Measurements from ENCODE around the gene GRPR. TPM values are rescaled to one million over a fixed set of nuclear protein-coding genes. Genes with fewer than 3 reads are reported as not detected.

The GRPR gene
- total RNA-seq, 4 donors from 2014 or later, result not detected

- 87% methylated on average over 3 of the region's 3 CpGs for WGBS
- Histone ChIP-seq H3K9me3 (no peaks in the 10 kb centered on the region), H3K36me3 (no peaks in the 10 kb centered on the region), H3K27me3 (no peaks in the 10 kb centered on the region), H3K4me3 (no peak overlapping the region), H3K4me1 (no peaks in the 10 kb centered on the region), H3K27ac (no peak overlapping the region)
- no peak for DNase-seq (ENCODE audit: low spot score in 2 of 2)
- no peak for TF ChIP-seq POLR2AphosphoS5 (IDR thresholded peaks at IDR 0.05)
- TF ChIP-seq, protein P1, sequence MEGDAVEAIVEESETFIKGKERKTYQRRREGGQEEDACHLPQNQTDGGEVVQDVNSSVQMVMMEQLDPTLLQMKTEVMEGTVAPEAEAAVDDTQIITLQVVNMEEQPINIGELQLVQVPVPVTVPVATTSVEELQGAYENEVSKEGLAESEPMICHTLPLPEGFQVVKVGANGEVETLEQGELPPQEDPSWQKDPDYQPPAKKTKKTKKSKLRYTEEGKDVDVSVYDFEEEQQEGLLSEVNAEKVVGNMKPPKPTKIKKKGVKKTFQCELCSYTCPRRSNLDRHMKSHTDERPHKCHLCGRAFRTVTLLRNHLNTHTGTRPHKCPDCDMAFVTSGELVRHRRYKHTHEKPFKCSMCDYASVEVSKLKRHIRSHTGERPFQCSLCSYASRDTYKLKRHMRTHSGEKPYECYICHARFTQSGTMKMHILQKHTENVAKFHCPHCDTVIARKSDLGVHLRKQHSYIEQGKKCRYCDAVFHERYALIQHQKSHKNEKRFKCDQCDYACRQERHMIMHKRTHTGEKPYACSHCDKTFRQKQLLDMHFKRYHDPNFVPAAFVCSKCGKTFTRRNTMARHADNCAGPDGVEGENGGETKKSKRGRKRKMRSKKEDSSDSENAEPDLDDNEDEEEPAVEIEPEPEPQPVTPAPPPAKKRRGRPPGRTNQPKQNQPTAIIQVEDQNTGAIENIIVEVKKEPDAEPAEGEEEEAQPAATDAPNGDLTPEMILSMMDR (IDR thresholded peaks at IDR 0.05), result no peak
- no peak for TF ChIP-seq EP300 (IDR thresholded peaks at IDR 0.05)
- TF ChIP-seq POLR2A (IDR thresholded peaks at IDR 0.05), result no peak
Measured at GRCh38 chrX:16164748-16165147, 41.4 kb downstream of the GRPR start.

- TF ChIP-seq, protein P1 (IDR thresholded peaks at IDR 0.05), result no peak
- TF ChIP-seq EP300 (IDR thresholded peaks at IDR 0.05) (no peak), POLR2A (IDR thresholded peaks at IDR 0.05) (no peak), POLR2AphosphoS5 (IDR thresholded peaks at IDR 0.05) (no peak)
- Histone ChIP-seq H3K36me3 (no peaks in the 10 kb centered on the region), H3K4me3 (no peak within 1 kb of the TSS), H3K27me3 (no peaks in the 10 kb centered on the region), H3K4me1 (no peaks in the 10 kb centered on the region), H3K27ac (no peak within 1 kb of the TSS), H3K9me3 (no peaks in the 10 kb centered on the region)
- no peak for DNase-seq (ENCODE audit: low spot score in 2 of 2)
- WGBS, result 73% methylated on average over 5 of the region's 5 CpGs
Measured at GRCh38 chrX:16167181-16167580, 43.8 kb downstream of the GRPR start, which contains the start of gene MAGEB17. Gene MAGEB17, plus strand, starts transcription at chrX:16167481. Its CDS starts 2,902 bp downstream, at chrX:16170383.

- Histone ChIP-seq H3K4me1 (no peaks in the 10 kb centered on the region), H3K36me3 (no peaks in the 10 kb centered on the region), H3K4me3 (no peak overlapping the region), H3K9me3 (no peaks in the 10 kb centered on the region), H3K27me3 (no peaks in the 10 kb centered on the region), H3K27ac (no peak overlapping the region)
- no peak for DNase-seq (ENCODE audit: low spot score in 2 of 2)
- 92% methylated on average over 5 of the region's 9 CpGs for WGBS
- TF ChIP-seq, protein P1 (IDR thresholded peaks at IDR 0.05), result no peak
- TF ChIP-seq POLR2A (IDR thresholded peaks at IDR 0.05) (no peak), POLR2AphosphoS5 (IDR thresholded peaks at IDR 0.05) (no peak), EP300 (IDR thresholded peaks at IDR 0.05) (no peak)
Measured at GRCh38 chrX:16171039-16171438, 47.7 kb downstream of the GRPR start.

DNA sequence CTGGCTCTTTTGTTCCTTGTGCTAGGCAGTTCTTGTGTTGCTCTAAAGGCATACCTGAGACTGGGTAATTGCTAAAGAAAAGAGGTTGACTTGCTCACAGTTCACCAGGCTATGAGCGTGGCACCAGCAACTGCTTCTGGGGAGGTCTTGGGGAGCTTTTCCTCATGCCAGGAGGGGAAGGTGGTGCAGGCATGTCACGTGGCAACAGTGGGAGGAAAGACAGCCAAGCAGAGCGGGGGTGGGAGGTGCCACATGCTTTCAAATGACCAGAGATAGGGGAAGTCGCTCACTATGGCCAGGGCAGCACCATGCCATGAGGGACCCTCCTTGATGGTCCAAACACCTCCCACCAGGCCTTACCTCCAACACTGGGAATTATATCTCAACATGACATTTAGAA, 48.6 kb downstream of the GRPR start:
- no peak for TF ChIP-seq EP300 (IDR thresholded peaks at IDR 0.05)
- TF ChIP-seq POLR2A (IDR thresholded peaks at IDR 0.05), result no peak
- Histone ChIP-seq H3K4me3 (no peak overlapping the region), H3K27ac (no peak overlapping the region), H3K36me3 (no peaks in the 10 kb centered on the region), H3K4me1 (no peaks in the 10 kb centered on the region), H3K27me3 (no peaks in the 10 kb centered on the region), H3K9me3 (no peaks in the 10 kb centered on the region)
- 89% methylated on average over 4 of the region's 4 CpGs for WGBS
- no peak for DNase-seq (ENCODE audit: low spot score in 2 of 2)

DNA sequence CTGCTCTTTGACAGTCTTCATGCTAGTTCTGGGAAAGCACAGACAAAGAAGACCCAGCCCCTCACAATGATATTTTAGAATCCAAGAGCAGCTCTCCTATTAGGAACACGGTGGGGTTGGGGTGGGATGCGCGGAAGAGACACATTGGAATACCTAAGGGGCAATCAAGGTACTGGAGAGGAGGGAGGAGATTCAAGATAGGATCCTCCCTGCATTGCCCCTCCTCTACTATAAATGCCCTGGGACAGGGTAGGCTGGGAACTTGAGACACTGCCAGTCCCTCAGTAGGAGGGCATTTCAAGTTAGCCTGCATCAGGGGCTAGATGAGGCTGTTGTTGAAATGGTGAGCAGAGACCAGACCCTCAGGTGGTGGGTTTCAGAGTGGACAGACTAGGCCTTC, 49.0 kb downstream of the GRPR start:
- H3K9me3 ChIP-seq, result no peaks in the 10 kb centered on the region
- no peak for DNase-seq (ENCODE audit: low spot score in 2 of 2)
- no peak overlapping the region for H3K4me3 ChIP-seq
- no peak for TF ChIP-seq POLR2AphosphoS5 (IDR thresholded peaks at IDR 0.05)
- TF ChIP-seq EP300 (IDR thresholded peaks at IDR 0.05), result no peak
- TF ChIP-seq, protein P1 (IDR thresholded peaks at IDR 0.05), result no peak
- no peak for TF ChIP-seq POLR2A (IDR thresholded peaks at IDR 0.05)
- no peaks in the 10 kb centered on the region for H3K36me3 ChIP-seq
- no peak overlapping the region for H3K27ac ChIP-seq
- WGBS, result 96% methylated on average over 3 of the region's 3 CpGs
- H3K27me3 ChIP-seq, result no peaks in the 10 kb centered on the region
- H3K4me1 ChIP-seq, result no peaks in the 10 kb centered on the region
